ENCODE results near the gene MACO1.
"Not testable (repeated sequence)": the region's sequence is repeated elsewhere in the genome, so short reads cannot be mapped to it uniquely, and the experiment has no call there.

Gene MACO1

GRCh38 chr1:25430073-25430966 lies at the start of gene MACO1:
Gene MACO1 (plus strand): TSS chr1:25430897. CDS start chr1:25431099, 202 bp downstream.
- peak; percentile 82 for DNase-seq (ENCODE audit: low read depth)

GRCh38 chr1:25382543-25382942 lies 48.2 kb upstream of the MACO1 start:
- DNase-seq (ENCODE audit: low read depth): not testable (repeated sequence)

- DNase-seq (ENCODE audit: low read depth): not testable (repeated sequence)
These were observed 47.6 kb upstream of the MACO1 start for GRCh38 chr1:25383090-25383489.

- not testable (repeated sequence) for DNase-seq (ENCODE audit: low read depth)
These were observed 46.8 kb upstream of the MACO1 start for GRCh38 chr1:25383875-25384274.

- DNase-seq (ENCODE audit: low read depth): not testable (repeated sequence)
These were observed 43.6 kb upstream of the MACO1 start for GRCh38 chr1:25387096-25387495.

- DNase-seq (ENCODE audit: low read depth): not testable (repeated sequence)
These were observed 42.0 kb upstream of the MACO1 start for GRCh38 chr1:25388691-25389090.

GRCh38 chr1:25389721-25390120 lies 41.0 kb upstream of the MACO1 start:
- DNase-seq (ENCODE audit: low read depth): not testable (repeated sequence)

- no peak for DNase-seq (ENCODE audit: low read depth)
These were observed 37.9 kb upstream of the MACO1 start for GRCh38 chr1:25392841-25393240.

- DNase-seq (ENCODE audit: low read depth): not testable (repeated sequence)
These were observed 33.1 kb upstream of the MACO1 start for GRCh38 chr1:25397549-25397948.

GRCh38 chr1:25398079-25398478 lies 32.6 kb upstream of the MACO1 start:
- not testable (repeated sequence) for DNase-seq (ENCODE audit: low read depth)

- DNase-seq (ENCODE audit: low read depth): not testable (repeated sequence)
These were observed 27.5 kb upstream of the MACO1 start for GRCh38 chr1:25402947-25403803.

GRCh38 chr1:25405731-25406305 lies 24.9 kb upstream of the MACO1 start:
- DNase-seq (ENCODE audit: low read depth): not testable (repeated sequence)

GRCh38 chr1:25409641-25410427 lies 20.9 kb upstream of the MACO1 start:
- DNase-seq (ENCODE audit: low read depth): not testable (repeated sequence)

- DNase-seq (ENCODE audit: low read depth): not testable (repeated sequence)
These were observed 17.6 kb upstream of the MACO1 start for GRCh38 chr1:25412872-25413623.

- DNase-seq (ENCODE audit: low read depth): not testable (repeated sequence)
These were observed 16.5 kb upstream of the MACO1 start for GRCh38 chr1:25414157-25414556.

GRCh38 chr1:25414578-25414977 lies 16.1 kb upstream of the MACO1 start:
- DNase-seq (ENCODE audit: low read depth): not testable (repeated sequence)

GRCh38 chr1:25417280-25417679 lies 13.4 kb upstream of the MACO1 start:
- not testable (repeated sequence) for DNase-seq (ENCODE audit: low read depth)

GRCh38 chr1:25419339-25419738 lies 11.4 kb upstream of the MACO1 start:
- DNase-seq (ENCODE audit: low read depth): not testable (repeated sequence)

GRCh38 chr1:25420715-25421114 lies 10.0 kb upstream of the MACO1 start, which contains the start of gene RHCE:
Gene RHCE (minus strand): TSS chr1:25420825. CDS start chr1:25420786, 39 bp downstream.
- DNase-seq (ENCODE audit: low read depth): not testable (repeated sequence)

GRCh38 chr1:25423206-25423605 lies 7.5 kb upstream of the MACO1 start:
- not testable (repeated sequence) for DNase-seq (ENCODE audit: low read depth)
